Measurements from ENCODE around the gene ACTA1. TPM values are rescaled to one million over a fixed set of nuclear protein-coding genes. Genes with fewer than 3 reads are reported as not detected.

ACTA1 gene
- total RNA-seq, 1 experiment from 2014 or later: not detected

GRCh38 chr1:229428256-229428655, 5.6 kb downstream of the ACTA1 start:
- ChIA-PET POLR2A (no interaction called here), CTCF (interaction anchor here (0.6 kb wide), 1 partner anchor 15 kb away, joined by 4 read pairs; no protein-coding TSS in a partner anchor)
- in situ Hi-C loops (cut with HindIII; ENCODE audit: low pct_unique_long_range_greater_than_20kb, low sequenced_read_pairs) (no loop called here), intact Hi-C loops (cut with micrococcal nuclease; ENCODE audit: unreplicated experiment) (no loop called here)
- Histone ChIP-seq H3K36me3 (ENCODE audit: control insufficient read depth, insufficient read depth, low read length) (no peaks in the 10 kb centered on the region), H3K9me3 (ENCODE audit: control insufficient read depth, insufficient read depth, low read depth, low read length) (no peaks in the 10 kb centered on the region), H3K27ac (ENCODE audit: low read length) (no peak overlapping the region), H3K27me3 (ENCODE audit: control insufficient read depth, insufficient read depth, low read length) (peaks cover 3% of the 10 kb centered on the region; the same call in 1 of the 2 replicates), H3K4me3 (ENCODE audit: low read depth in 2 of 2, low read length in 2 of 2) (no peak overlapping the region), H3K4me1 (ENCODE audit: control insufficient read depth, insufficient read depth, low read length) (no peaks in the 10 kb centered on the region)
- TF ChIP-seq POLR2AphosphoS5 (IDR thresholded peaks at IDR 0.05; ENCODE audit: low read depth, low read length) (no peak), TCF7L2 (IDR thresholded peaks at IDR 0.05; ENCODE audit: low read depth, low read length) (no peak), SIN3A (IDR thresholded peaks at IDR 0.05; ENCODE audit: borderline replicate concordance, insufficient read depth, low read depth, low read length) (no peak)
- TF ChIP-seq, protein P1, sequence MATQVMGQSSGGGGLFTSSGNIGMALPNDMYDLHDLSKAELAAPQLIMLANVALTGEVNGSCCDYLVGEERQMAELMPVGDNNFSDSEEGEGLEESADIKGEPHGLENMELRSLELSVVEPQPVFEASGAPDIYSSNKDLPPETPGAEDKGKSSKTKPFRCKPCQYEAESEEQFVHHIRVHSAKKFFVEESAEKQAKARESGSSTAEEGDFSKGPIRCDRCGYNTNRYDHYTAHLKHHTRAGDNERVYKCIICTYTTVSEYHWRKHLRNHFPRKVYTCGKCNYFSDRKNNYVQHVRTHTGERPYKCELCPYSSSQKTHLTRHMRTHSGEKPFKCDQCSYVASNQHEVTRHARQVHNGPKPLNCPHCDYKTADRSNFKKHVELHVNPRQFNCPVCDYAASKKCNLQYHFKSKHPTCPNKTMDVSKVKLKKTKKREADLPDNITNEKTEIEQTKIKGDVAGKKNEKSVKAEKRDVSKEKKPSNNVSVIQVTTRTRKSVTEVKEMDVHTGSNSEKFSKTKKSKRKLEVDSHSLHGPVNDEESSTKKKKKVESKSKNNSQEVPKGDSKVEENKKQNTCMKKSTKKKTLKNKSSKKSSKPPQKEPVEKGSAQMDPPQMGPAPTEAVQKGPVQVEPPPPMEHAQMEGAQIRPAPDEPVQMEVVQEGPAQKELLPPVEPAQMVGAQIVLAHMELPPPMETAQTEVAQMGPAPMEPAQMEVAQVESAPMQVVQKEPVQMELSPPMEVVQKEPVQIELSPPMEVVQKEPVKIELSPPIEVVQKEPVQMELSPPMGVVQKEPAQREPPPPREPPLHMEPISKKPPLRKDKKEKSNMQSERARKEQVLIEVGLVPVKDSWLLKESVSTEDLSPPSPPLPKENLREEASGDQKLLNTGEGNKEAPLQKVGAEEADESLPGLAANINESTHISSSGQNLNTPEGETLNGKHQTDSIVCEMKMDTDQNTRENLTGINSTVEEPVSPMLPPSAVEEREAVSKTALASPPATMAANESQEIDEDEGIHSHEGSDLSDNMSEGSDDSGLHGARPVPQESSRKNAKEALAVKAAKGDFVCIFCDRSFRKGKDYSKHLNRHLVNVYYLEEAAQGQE (IDR thresholded peaks at IDR 0.05; ENCODE audit: insufficient read depth in 1 of 2, low read depth in 2 of 2, low read length in 1 of 2): no peak
- TF ChIP-seq, protein P2, sequence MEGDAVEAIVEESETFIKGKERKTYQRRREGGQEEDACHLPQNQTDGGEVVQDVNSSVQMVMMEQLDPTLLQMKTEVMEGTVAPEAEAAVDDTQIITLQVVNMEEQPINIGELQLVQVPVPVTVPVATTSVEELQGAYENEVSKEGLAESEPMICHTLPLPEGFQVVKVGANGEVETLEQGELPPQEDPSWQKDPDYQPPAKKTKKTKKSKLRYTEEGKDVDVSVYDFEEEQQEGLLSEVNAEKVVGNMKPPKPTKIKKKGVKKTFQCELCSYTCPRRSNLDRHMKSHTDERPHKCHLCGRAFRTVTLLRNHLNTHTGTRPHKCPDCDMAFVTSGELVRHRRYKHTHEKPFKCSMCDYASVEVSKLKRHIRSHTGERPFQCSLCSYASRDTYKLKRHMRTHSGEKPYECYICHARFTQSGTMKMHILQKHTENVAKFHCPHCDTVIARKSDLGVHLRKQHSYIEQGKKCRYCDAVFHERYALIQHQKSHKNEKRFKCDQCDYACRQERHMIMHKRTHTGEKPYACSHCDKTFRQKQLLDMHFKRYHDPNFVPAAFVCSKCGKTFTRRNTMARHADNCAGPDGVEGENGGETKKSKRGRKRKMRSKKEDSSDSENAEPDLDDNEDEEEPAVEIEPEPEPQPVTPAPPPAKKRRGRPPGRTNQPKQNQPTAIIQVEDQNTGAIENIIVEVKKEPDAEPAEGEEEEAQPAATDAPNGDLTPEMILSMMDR (IDR thresholded peaks at IDR 0.05): no peak
- no TSS peak for BruUV-seq (replicated peaks)
- ATAC-seq (no peak), DNase-seq (ENCODE audit: low read depth, low spot score) (no peak)

DNA sequence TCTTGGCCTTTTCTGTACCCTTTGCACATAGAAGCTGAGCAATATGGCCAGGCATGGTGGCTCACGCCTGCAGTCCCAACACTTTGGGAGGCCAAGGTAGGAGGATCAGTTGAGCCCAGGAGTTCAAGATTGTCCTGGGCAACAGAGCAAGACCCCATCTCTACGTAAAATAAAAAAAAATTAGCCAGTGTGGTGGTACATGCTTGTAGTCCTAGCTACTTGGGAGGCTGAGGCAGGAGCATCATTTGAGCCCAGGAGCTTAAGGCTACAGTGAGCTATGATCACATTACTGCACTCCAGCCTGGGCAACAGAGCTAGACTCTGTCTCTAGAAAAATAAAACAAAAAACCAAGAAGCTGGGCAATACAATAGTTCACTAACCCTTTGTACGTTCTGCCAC, 6.3 kb downstream of the ACTA1 start:
- in situ Hi-C loops (cut with HindIII; ENCODE audit: low pct_unique_long_range_greater_than_20kb, low sequenced_read_pairs): no loop called here

More for the DNA sequence above, 6.3 kb downstream of the ACTA1 start:
- BruUV-seq (replicated peaks): no TSS peak
- no peaks in the 10 kb centered on the region for H3K36me3 ChIP-seq (ENCODE audit: control insufficient read depth, insufficient read depth, low read length)
- DNase-seq (ENCODE audit: low read depth, low spot score) (no peak), ATAC-seq (no peak)
- H3K4me3 ChIP-seq (ENCODE audit: low read depth in 2 of 2, low read length in 2 of 2): no peak overlapping the region
- peaks cover 3% of the 10 kb centered on the region; the same call in 1 of the 2 replicates for H3K27me3 ChIP-seq (ENCODE audit: control insufficient read depth, insufficient read depth, low read length)
- ChIA-PET POLR2A (no interaction called here), CTCF (no interaction called here)
- intact Hi-C loops (cut with micrococcal nuclease; ENCODE audit: unreplicated experiment): no loop called here
- no peak overlapping the region for H3K27ac ChIP-seq (ENCODE audit: low read length)
- H3K4me1 ChIP-seq (ENCODE audit: control insufficient read depth, insufficient read depth, low read length): no peaks in the 10 kb centered on the region
- no peaks in the 10 kb centered on the region for H3K9me3 ChIP-seq (ENCODE audit: control insufficient read depth, insufficient read depth, low read depth, low read length)
- TF ChIP-seq TCF7L2 (IDR thresholded peaks at IDR 0.05; ENCODE audit: low read depth, low read length) (no peak), SIN3A (IDR thresholded peaks at IDR 0.05; ENCODE audit: borderline replicate concordance, insufficient read depth, low read depth, low read length) (no peak)
- TF ChIP-seq, protein P1 (IDR thresholded peaks at IDR 0.05; ENCODE audit: insufficient read depth in 1 of 2, low read depth in 2 of 2, low read length in 1 of 2): no peak
